IMR-90 (cell line): ENCODE measurements around the gene CRY2. TPM values are rescaled to one million over a fixed set of nuclear protein-coding genes. Genes with fewer than 3 reads are reported as not detected.

Experiments
- ATAC-seq: fragments of 200-7000 bp; cut with Tn5 transposase; 2 replicates; pipeline ENCODE4 v1.9.1; 2020; ENCODE audit warnings: low read depth, mild to moderate bottlenecking, moderate library complexity
- BruUV-seq: library from RNA; stranded (reverse); fragments of 400-500 nt; replicated peaks from 2 replicates; lab custom pipeline; 2021; lab: Mats Ljungman, UMichigan
- CTCF ChIA-PET: fragments of 300-600 bp; formaldehyde crosslinking; extraction: SDS; loops from one replicate; lab custom pipeline; 2021; ENCODE audit warnings: antibody characterized with exemption; lab: Yijun Ruan, JAX
- POLR2A ChIA-PET: fragments of 300-600 bp; sonication (Branson Sonifier 250); formaldehyde crosslinking; loops from one replicate; lab custom pipeline; 2022; ENCODE audit warnings: antibody characterized with exemption; ENCODE audit not compliant: unreplicated experiment; lab: Charles Lee
- DNase-seq: peaks from one replicate; pipeline ENCODE4 v3.0.0; 2013
- H2AFZ ChIP-seq: replicated peaks from 2 replicates; pipeline ENCODE3; 2013; ENCODE audit warnings: low read length, mild to moderate bottlenecking; ENCODE audit not compliant: poor library complexity
- H2AK5ac ChIP-seq: 2 replicates; pipeline ENCODE4 v1.6.1; 2013; ENCODE audit warnings: low read depth, low read length, inconsistent platforms
- H2AK9ac ChIP-seq: replicated peaks from 2 replicates; pipeline ENCODE3; 2013; ENCODE audit warnings: mild to moderate bottlenecking, low read depth, low read length, moderate library complexity; ENCODE audit not compliant: poor library complexity
- H2BK120ac ChIP-seq: 2 replicates; pipeline ENCODE4 v1.6.1; 2013; ENCODE audit warnings: low read depth, low read length, inconsistent platforms
- H2BK15ac ChIP-seq: 3 replicates; pipeline ENCODE4 v1.6.1; 2013; ENCODE audit warnings: low read depth, low read length, inconsistent platforms
- H2BK20ac ChIP-seq: 2 replicates; pipeline ENCODE4 v1.6.1; 2013; ENCODE audit warnings: low read depth, mild to moderate bottlenecking, inconsistent platforms, low read length, moderate library complexity
- H2BK5ac ChIP-seq: 2 replicates; pipeline ENCODE4 v1.6.1; 2013; ENCODE audit warnings: mild to moderate bottlenecking, low read depth, low read length, inconsistent platforms; ENCODE audit not compliant: poor library complexity, severe bottlenecking
- H3K14ac ChIP-seq: replicated peaks from 2 replicates; pipeline ENCODE4 v1.6.1; 2013; ENCODE audit warnings: low read depth, low read length, inconsistent platforms
- H3K18ac ChIP-seq: 2 replicates; pipeline ENCODE4 v1.6.1; 2013; ENCODE audit warnings: low read depth, low read length, control low read depth
- H3K23ac ChIP-seq: 2 replicates; pipeline ENCODE4 v1.6.1; 2013; ENCODE audit warnings: low read depth, low read length, inconsistent platforms
- H3K27ac ChIP-seq: 2 replicates; pipeline ENCODE4 v1.5.1; 2013; ENCODE audit warnings: mild to moderate bottlenecking, control low read depth, low read length; ENCODE audit not compliant: insufficient read depth
- H3K27me3 ChIP-seq: 2 replicates; pipeline ENCODE4 v1.6.1; 2013; ENCODE audit warnings: low read length; ENCODE audit not compliant: control insufficient read depth, insufficient read depth
- H3K36me3 ChIP-seq: 2 replicates; pipeline ENCODE4 v1.6.1; 2013; ENCODE audit warnings: low read length, mixed read lengths; ENCODE audit not compliant: control insufficient read depth, insufficient read depth
- H3K4ac ChIP-seq: 2 replicates; pipeline ENCODE4 v1.6.1; 2013; ENCODE audit warnings: low read depth, low read length, inconsistent platforms
- H3K4me1 ChIP-seq: 2 replicates; pipeline ENCODE4 v1.6.1; 2013; ENCODE audit warnings: low read length, mixed read lengths; ENCODE audit not compliant: control insufficient read depth, insufficient read depth
- H3K4me2 ChIP-seq: 2 replicates; pipeline ENCODE4 v1.6.1; 2013; ENCODE audit warnings: low read depth, mild to moderate bottlenecking, control low read depth, low read length, moderate library complexity
- H3K4me3 ChIP-seq: 2 replicates; pipeline ENCODE4 v1.5.1; 2013; ENCODE audit warnings: low read depth, mild to moderate bottlenecking, control low read depth, low read length, moderate library complexity; ENCODE audit not compliant: insufficient read depth
- H3K56ac ChIP-seq: 2 replicates; pipeline ENCODE4 v1.6.1; 2013; ENCODE audit warnings: low read length, inconsistent platforms; ENCODE audit not compliant: insufficient read depth; ENCODE audit errors: extremely low read depth
- H3K79me1 ChIP-seq, 2 experiments: 2 replicates each; pipeline ENCODE4 v1.6.1; 2013; ENCODE audit warnings: low read length in 2 of 2, inconsistent platforms in 1 of 2, low read depth in 1 of 2
- H3K9ac ChIP-seq: 2 replicates; pipeline ENCODE4 v1.6.1; 2013; ENCODE audit warnings: low read depth, low read length, control low read depth
- H3K9me1 ChIP-seq: 2 replicates; pipeline ENCODE4 v1.6.1; 2013; ENCODE audit warnings: low read length, inconsistent platforms; ENCODE audit not compliant: insufficient read depth
- H3K9me3 ChIP-seq: 2 replicates; pipeline ENCODE4 v1.6.1; 2013; ENCODE audit warnings: low read length; ENCODE audit not compliant: control insufficient read depth, insufficient read depth
- H4K20me1 ChIP-seq: 2 replicates; pipeline ENCODE4 v1.6.1; 2013; ENCODE audit warnings: low read length, inconsistent platforms; ENCODE audit not compliant: insufficient read depth
- H4K5ac ChIP-seq: 2 replicates; pipeline ENCODE4 v1.6.1; 2013; ENCODE audit warnings: mild to moderate bottlenecking, low read depth, low read length, control low read depth
- H4K8ac ChIP-seq, 2 experiments: 2 replicates each; pipeline ENCODE4 v1.6.1; 2013; ENCODE audit warnings: low read depth in 2 of 2, low read length in 2 of 2, control low read depth in 1 of 2, inconsistent platforms in 1 of 2
- H4K91ac ChIP-seq: 2 replicates; pipeline ENCODE4 v1.6.1; 2013; ENCODE audit warnings: low read depth, low read length, inconsistent platforms; ENCODE audit not compliant: insufficient read depth
- POLR2A ChIP-seq: IDR thresholded peaks from 2 replicates; pipeline ENCODE4 v1.6.1; 2012; ENCODE audit warnings: mild to moderate bottlenecking, low read depth, low read length
- SMC3 ChIP-seq: fragments of 150-350 bp; IDR thresholded peaks from 2 replicates; pipeline ENCODE4 v1.6.1; 2016; ENCODE audit warnings: low read depth, mild to moderate bottlenecking, antibody characterized with exemption, low read length, moderate library complexity
- WGBS, 2 experiments: methylation state at CpG; one replicate each; pipeline versions ENCODE4 v1.1.5 to v1.1.7; 2013; ENCODE audit warnings: missing lambda C conversion rate in 2 of 2; ENCODE audit not compliant: insufficient read length in 1 of 2; ENCODE audit errors: extremely low coverage in 2 of 2; 5-methylcytosine and 5-hydroxymethylcytosine counted together
- dilution Hi-C: fragments of 300-500 bp; cut with HindIII; formaldehyde crosslinking; loops from one replicate; pipeline ENCODE4 v1.14.3; 2018; ENCODE audit warnings: low sequenced_read_pairs; ENCODE audit not compliant: unreplicated experiment
- in situ Hi-C: fragments of 300-500 bp; cut with MboI; formaldehyde crosslinking; loops from 3 replicates; pipeline ENCODE4 v1.14.3; 2019; ENCODE audit warnings: low sequenced_read_pairs, inconsistent platforms, mixed read lengths
- intact Hi-C: fragments of 100-400 bp; cut with micrococcal nuclease; formaldehyde crosslinking; loops from 2 replicates; pipeline ENCODE4 v1.10.0; 2022
- polyA plus RNA-seq, 3 experiments: library from polyadenylated mRNA; depleted of rRNA; stranded (reverse); fragments of >200 nt; gene quantifications; 2 replicates each; pipeline ENCODE4 v1.2.3, GENCODE V29; 2012; ENCODE audit warnings: low replicate concordance in 1 of 3
- total RNA-seq: library from RNA; depleted of rRNA; stranded (reverse); fragments of >200 nt; gene quantifications from 2 replicates; pipeline ENCODE4 v1.2.3, GENCODE V29; 2012

Gene CRY2
- total and polyA plus RNA-seq, 2 of the 4 experiments (the other 2 are of a cell fraction), result 12.2 to 13.1 TPM

- H3K18ac ChIP-seq, result no peak overlapping the region
- H2AK5ac ChIP-seq, result no peak overlapping the region
- H3K56ac ChIP-seq, result no peak overlapping the region
- no peak overlapping the region for H4K8ac ChIP-seq
- TF ChIP-seq SMC3 (no peak), POLR2A (no peak)
- dilution Hi-C loops, result no loop called here
- H3K27ac ChIP-seq, result no peak overlapping the region
- H4K5ac ChIP-seq, result no peak overlapping the region
- ChIA-PET CTCF (no interaction called here), POLR2A (no interaction called here)
- no peaks in the 10 kb centered on the region for H3K36me3 ChIP-seq
- H4K20me1 ChIP-seq, result no peaks in the 10 kb centered on the region
- no peak overlapping the region for H2AK9ac ChIP-seq
- no peaks in the 10 kb centered on the region for H3K4me1 ChIP-seq
- in situ Hi-C loops, result no loop called here
- H2AFZ ChIP-seq, result no peak overlapping the region
- no peak overlapping the region for H4K91ac ChIP-seq
- H3K4me3 ChIP-seq, result no peak overlapping the region
- H3K23ac ChIP-seq, result no peak overlapping the region
- no peak overlapping the region for H3K4me2 ChIP-seq
- no peak overlapping the region for H3K9ac ChIP-seq
- H3K9me3 ChIP-seq, result no peaks in the 10 kb centered on the region
- 75% methylated on average over 5 of the region's 9 CpGs; no CpG with 5 or more reads in 1 of the 2 experiments for WGBS, 2 experiments
- DNase-seq, result no peak
- no TSS peak for BruUV-seq
- H2BK120ac ChIP-seq, result no peak overlapping the region
- ATAC-seq, result no peak
- peaks cover 29% of the 10 kb centered on the region for H3K27me3 ChIP-seq
- H3K9me1 ChIP-seq, result no peaks in the 10 kb centered on the region
- intact Hi-C loops, result no loop called here
- H3K14ac ChIP-seq, result no peak overlapping the region
- no peak overlapping the region for H2BK20ac ChIP-seq
- no peaks in the 10 kb centered on the region for H3K79me1 ChIP-seq
- no peak overlapping the region for H3K4ac ChIP-seq
- no peak overlapping the region for H2BK15ac ChIP-seq
- H2BK5ac ChIP-seq, result no peak overlapping the region
These were observed 14.3 kb upstream of the CRY2 start for GRCh38 chr11:45832811-45833441.
